Activated T-cell treated with anti-CD3 and anti-CD28 coated beads, Interleukin-2, amount 50 U/mL, for 4 hours (primary cell): ENCODE measurements around the gene WBP11. TPM values are rescaled to one million over a fixed set of nuclear protein-coding genes. Genes with fewer than 3 reads are reported as not detected.
"Not testable (repeated sequence)": the region's sequence is repeated elsewhere in the genome, so short reads cannot be mapped to it uniquely, and the experiment has no call there.

Experiments used
- ATAC-seq, 2 donors: fragments of 200-7000 bp; cut with Tn5 transposase; one replicate each; pipeline ENCODE4 v1.10.0; 2021
- DNase-seq: peaks from one replicate; pipeline ENCODE4 v3.0.0-alpha.2; 2020
- H3K27me3 Mint-ChIP-seq: one replicate; pipeline ENCODE4 v1.8.0; 2021; ENCODE audit warnings: low read depth, mixed read lengths
- H3K36me3 Mint-ChIP-seq: one replicate; pipeline ENCODE4 v1.8.0; 2022; ENCODE audit warnings: mixed read lengths; ENCODE audit not compliant: insufficient read depth
- H3K4me1 Mint-ChIP-seq: one replicate; pipeline ENCODE4 v1.8.0; 2021; ENCODE audit warnings: low read depth, mixed read lengths
- H3K4me3 Mint-ChIP-seq: one replicate; pipeline ENCODE4 v1.8.0; 2021; ENCODE audit warnings: mild to moderate bottlenecking, moderate library complexity, mixed read lengths
- H3K9me3 Mint-ChIP-seq: one replicate; pipeline ENCODE4 v1.8.0; 2021; ENCODE audit warnings: mixed read lengths
- total RNA-seq, 3 donors: library from RNA; stranded (reverse); gene quantifications; one replicate each; pipeline ENCODE4 v1.2.1, GENCODE V29; 2021

The WBP11 gene
- total RNA-seq, 3 donors from 2014 or later, result 133 to 146 (median 140) TPM

- no peak for DNase-seq
- no peak overlapping the region for H3K4me3 Mint-ChIP-seq
- no peak for ATAC-seq
These were observed 51.3 kb downstream of the WBP11 start for GRCh38 chr12:14751986-14752385.

GRCh38 chr12:14743061-14743460 lies 60.2 kb downstream of the WBP11 start:
- ATAC-seq, result no peak
- H3K4me3 Mint-ChIP-seq, result no peak overlapping the region
- peaks cover 2% of the 10 kb centered on the region for H3K4me1 Mint-ChIP-seq
- no peaks in the 10 kb centered on the region for H3K27me3 Mint-ChIP-seq
- H3K9me3 Mint-ChIP-seq, result peaks cover 12% of the 10 kb centered on the region
- no peak for DNase-seq
- H3K36me3 Mint-ChIP-seq, result peaks cover 28% of the 10 kb centered on the region

More at GRCh38 chr12:14751986-14752385, 51.3 kb downstream of the WBP11 start:
- H3K36me3 Mint-ChIP-seq, result peaks cover 16% of the 10 kb centered on the region
- H3K9me3 Mint-ChIP-seq, result peaks cover 7% of the 10 kb centered on the region
- no peaks in the 10 kb centered on the region for H3K27me3 Mint-ChIP-seq
- H3K4me1 Mint-ChIP-seq, result peaks cover 14% of the 10 kb centered on the region

DNA sequence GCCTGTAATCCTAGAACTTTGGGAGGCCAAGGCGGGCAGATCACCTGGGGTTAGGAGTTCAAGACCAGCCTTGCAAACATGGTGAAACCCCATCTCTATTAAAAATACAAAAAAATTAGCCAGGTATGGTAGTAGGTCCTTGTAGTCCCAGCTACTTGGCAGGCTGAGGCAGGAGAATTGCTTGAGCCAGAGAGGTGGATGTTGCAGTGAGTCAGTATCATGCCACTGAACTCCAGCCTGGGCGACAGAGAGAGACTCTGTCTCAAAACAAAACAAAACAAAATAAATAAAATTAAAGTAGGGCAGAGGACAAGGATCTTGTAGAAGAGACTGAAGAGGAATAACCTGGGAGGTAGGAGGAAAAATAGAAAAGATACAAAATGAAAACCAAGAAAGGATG lies 61.3 kb downstream of the WBP11 start:
- H3K36me3 Mint-ChIP-seq, result peaks cover 23% of the 10 kb centered on the region

GRCh38 chr12:14741153-14741552 lies 62.1 kb downstream of the WBP11 start:
- ATAC-seq (no peak), DNase-seq (no peak)
- no peak overlapping the region for H3K4me3 Mint-ChIP-seq
- no peaks in the 10 kb centered on the region for H3K4me1 Mint-ChIP-seq
- H3K9me3 Mint-ChIP-seq, result peaks cover 6% of the 10 kb centered on the region
- no peaks in the 10 kb centered on the region for H3K27me3 Mint-ChIP-seq
- peaks cover 18% of the 10 kb centered on the region for H3K36me3 Mint-ChIP-seq

More for the DNA sequence above, 61.3 kb downstream of the WBP11 start:
- no peak for DNase-seq
- Mint-ChIP-seq H3K27me3 (no peaks in the 10 kb centered on the region), H3K4me3 (no peak overlapping the region), H3K4me1 (no peaks in the 10 kb centered on the region), H3K9me3 (peaks cover 9% of the 10 kb centered on the region)
- no peak for ATAC-seq

DNA sequence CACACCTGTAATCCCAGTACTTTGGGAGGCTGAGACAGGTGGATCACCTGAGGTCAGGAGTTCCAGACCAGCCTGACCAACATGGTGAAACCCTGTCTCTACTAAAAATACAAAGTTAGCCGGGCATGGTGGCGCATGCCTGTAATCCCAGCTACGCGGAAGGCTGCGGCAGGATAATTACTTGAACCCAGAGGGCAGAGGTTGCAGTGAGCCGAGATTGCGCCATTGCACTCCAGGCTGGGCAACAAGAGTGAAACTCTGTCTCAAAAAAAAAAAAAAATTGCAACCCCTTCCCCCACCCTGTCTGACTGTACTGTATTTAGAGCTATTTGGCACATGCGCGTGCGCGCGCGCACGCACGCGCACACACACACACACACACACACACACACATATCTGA lies 66.8 kb downstream of the WBP11 start:
- not testable (repeated sequence) for DNase-seq, H3K27me3 Mint-ChIP-seq, H3K9me3 Mint-ChIP-seq, H3K36me3 Mint-ChIP-seq, H3K4me1 Mint-ChIP-seq, H3K4me3 Mint-ChIP-seq, ATAC-seq

Other genes starting within 250 kb of the WBP11 start
- gene PLBD1, start 235.6 kb downstream of the WBP11 start, total RNA-seq, result under 1 TPM in 2 of 3 donors, not detected in 1; 0.13 to 0.43 TPM
- not detected for gene GUCY2C, start 106.9 kb downstream of the WBP11 start, total RNA-seq
- gene C12orf60, start 192 bp upstream of the WBP11 start, total RNA-seq, result 1 to 10 TPM; 1.4 to 2.4 (median 1.6) TPM
- not detected for gene SMCO3, start 10.7 kb upstream of the WBP11 start, total RNA-seq
- not detected for gene ART4, start 40.0 kb upstream of the WBP11 start, total RNA-seq
- gene MGP, start 82.4 kb upstream of the WBP11 start, total RNA-seq, result under 1 TPM in 2 of 3 donors, not detected in 1; 0.52 to 0.55 TPM
- under 1 TPM; 0.24 to 0.35 (median 0.25) TPM for gene ERP27, start 135.1 kb upstream of the WBP11 start, total RNA-seq
- gene ARHGDIB, start 158.1 kb upstream of the WBP11 start, total RNA-seq, result 100 to 1,000 TPM; 241 to 278 (median 247) TPM
- not detected for gene PDE6H, start 169.6 kb upstream of the WBP11 start, total RNA-seq